ENCODE measurements around the gene APLP1. TPM values are rescaled to one million over a fixed set of nuclear protein-coding genes. Genes with fewer than 3 reads are reported as not detected.

Gene APLP1
- total RNA-seq, 2 donors from 2014 or later = 17.5 to 33.6 TPM

DNA sequence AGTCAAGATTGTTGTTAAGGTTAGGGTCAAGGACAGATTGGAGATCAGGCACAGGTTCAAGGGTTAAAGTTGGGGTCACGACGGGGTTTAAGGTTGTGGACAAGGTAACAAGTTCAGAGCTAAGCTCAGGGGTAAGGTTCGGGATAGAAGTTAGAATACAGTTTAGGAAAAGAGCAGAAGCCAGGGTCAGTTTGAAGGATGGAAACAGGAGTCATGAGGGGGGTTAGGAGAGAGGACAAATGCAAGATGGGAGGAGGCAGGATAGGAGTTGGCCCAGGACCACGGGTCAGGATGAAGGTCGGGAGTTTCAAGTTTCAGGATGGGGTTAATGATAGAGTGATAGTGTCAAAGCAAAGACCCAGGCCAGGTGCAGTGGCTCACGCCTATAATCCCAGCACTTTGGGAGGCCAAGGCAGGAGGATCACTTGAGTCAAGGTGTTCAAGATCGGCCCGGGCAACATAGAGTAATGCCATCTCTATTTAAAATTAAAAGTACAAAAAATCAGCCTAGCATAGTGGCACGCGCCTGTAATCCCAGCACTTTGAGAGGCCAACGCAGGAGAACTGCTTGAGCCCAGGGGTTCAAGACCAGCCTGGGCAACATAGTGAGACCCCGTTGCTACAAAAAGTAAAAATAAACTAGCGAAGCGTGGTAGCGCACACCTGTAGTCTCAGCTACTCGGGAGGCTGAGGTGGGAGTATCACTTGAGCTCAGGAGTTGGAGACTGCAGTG lies 23.7 kb upstream of the APLP1 start:
- H3K27ac ChIP-seq = no peak overlapping the region
- no peak for DNase-seq (ENCODE audit: low spot score)
- H3K27me3 ChIP-seq = peaks cover 15 to 29% of the 10 kb centered on the region in 2 donors
- TF ChIP-seq, protein P1, sequence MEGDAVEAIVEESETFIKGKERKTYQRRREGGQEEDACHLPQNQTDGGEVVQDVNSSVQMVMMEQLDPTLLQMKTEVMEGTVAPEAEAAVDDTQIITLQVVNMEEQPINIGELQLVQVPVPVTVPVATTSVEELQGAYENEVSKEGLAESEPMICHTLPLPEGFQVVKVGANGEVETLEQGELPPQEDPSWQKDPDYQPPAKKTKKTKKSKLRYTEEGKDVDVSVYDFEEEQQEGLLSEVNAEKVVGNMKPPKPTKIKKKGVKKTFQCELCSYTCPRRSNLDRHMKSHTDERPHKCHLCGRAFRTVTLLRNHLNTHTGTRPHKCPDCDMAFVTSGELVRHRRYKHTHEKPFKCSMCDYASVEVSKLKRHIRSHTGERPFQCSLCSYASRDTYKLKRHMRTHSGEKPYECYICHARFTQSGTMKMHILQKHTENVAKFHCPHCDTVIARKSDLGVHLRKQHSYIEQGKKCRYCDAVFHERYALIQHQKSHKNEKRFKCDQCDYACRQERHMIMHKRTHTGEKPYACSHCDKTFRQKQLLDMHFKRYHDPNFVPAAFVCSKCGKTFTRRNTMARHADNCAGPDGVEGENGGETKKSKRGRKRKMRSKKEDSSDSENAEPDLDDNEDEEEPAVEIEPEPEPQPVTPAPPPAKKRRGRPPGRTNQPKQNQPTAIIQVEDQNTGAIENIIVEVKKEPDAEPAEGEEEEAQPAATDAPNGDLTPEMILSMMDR (IDR thresholded peaks at IDR 0.05) = no peak
- H3K4me3 ChIP-seq = peak overlapping the region in 1 of 2 donors; percentile 40
- peaks cover 0 to 15% of the 10 kb centered on the region in 2 donors for H3K4me1 ChIP-seq
- H3K9me3 ChIP-seq = peaks cover 0 to 1% of the 10 kb centered on the region in 2 donors
- no peaks in the 10 kb centered on the region for H3K36me3 ChIP-seq

DNA sequence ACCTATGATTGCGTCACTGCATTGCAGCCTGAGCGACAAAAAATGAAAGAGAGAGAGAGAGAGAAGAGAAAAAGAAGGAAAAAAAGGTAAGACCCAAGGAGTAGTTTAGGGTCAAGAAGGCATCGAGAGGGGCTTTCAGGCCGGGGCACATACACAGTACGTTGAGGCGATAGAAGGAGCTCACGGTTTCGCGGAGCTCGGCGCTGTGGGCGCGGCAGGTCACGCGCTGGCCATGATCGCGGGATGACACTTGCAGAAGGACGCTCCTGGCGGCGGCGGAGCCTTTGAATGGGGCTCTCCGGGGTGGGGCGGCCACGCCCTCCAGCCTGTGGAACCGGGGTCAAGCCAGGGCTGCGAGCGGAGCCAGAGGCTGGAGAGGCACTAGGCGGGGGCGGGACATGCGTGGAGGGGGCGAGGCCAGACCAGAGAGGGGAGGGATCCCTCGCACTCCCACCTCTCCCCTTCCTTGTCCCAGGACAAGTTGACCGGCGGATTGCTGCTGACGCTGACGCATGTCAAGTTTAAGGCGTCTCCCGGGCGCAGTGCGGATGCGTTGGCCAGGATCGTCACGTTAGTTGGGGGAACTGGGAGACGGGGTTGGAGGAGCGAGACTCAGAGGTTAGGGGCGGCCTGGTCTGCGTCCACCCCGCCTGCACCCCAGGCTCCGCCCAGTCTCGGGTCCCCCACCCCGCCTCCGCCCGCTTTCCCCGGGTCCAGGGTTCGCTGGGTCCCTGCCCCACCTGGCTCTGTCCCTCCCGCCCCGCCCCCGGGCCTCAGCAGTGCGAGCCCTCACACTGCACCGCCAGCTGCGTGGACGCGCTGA lies 22.9 kb upstream of the APLP1 start:
- Histone ChIP-seq H3K9me3 (no peaks in the 10 kb centered on the region), H3K27me3 (peaks cover 15 to 29% of the 10 kb centered on the region in 2 donors), H3K4me1 (peaks cover 0 to 15% of the 10 kb centered on the region in 2 donors), H3K4me3 (peak overlapping the region; percentile 9 to 40), H3K27ac (no peak overlapping the region), H3K36me3 (no peaks in the 10 kb centered on the region)
- no peak for DNase-seq (ENCODE audit: low spot score)
- TF ChIP-seq, protein P1 (IDR thresholded peaks at IDR 0.05) = no peak

DNA sequence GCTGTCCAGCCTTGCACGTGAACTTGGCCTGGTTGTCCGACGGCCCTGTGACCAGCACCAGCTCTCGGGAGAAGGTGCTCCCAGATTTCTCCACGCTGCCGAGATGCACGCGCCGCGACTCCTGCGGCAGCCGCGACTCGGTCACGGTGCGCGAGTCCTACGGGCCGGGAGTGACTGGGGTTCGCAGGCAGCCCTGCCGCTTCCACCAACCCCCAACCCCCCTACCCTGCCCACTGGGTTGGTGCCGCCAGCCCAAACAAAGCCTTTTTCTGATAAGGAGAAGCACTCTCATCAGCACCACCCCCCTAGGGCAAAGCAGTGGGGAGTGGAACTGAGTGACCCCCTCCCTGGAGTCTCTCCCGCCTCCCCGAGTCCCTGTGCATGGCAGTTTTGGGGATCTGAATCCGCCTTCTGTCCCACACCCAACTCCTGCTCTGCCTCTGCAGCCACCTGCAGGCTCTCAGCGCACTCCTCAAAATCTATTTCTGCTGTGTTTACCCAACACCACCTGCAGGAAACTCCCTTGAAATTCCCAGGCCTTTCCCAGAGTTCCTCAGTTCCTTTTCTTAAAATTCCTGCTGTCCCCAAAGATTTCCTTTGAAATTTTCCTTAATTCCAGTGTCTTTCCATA lies 22.2 kb upstream of the APLP1 start:
- peaks cover 15 to 32% of the 10 kb centered on the region in 2 donors for H3K27me3 ChIP-seq
- TF ChIP-seq, protein P1 (IDR thresholded peaks at IDR 0.05) = no peak
- H3K27ac ChIP-seq = no peak overlapping the region
- DNase-seq (ENCODE audit: low spot score) = no peak
- H3K4me3 ChIP-seq = peak overlapping the region in 1 of 2 donors; percentile 40
- H3K9me3 ChIP-seq = no peaks in the 10 kb centered on the region
- peaks cover 0 to 15% of the 10 kb centered on the region in 2 donors for H3K4me1 ChIP-seq
- H3K36me3 ChIP-seq = no peaks in the 10 kb centered on the region

DNA sequence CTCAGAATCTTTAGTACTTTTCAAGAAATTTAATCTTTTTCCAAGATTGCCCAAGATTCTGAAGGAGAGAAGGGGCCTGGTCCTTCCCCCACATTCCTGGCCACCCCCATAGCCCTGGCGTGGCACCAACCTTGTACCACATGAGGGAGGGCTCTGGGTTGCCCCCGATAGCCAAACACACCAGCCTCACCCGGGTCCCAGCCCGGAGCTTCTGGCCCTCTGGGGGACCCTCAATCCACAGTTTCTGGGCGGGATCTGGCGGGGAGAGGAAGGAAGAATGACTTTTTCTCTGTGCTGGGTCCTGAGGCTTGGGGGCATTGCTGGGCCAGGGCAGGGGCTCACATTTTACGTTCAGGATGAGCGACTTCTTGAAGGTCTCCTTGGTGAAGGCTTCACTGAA lies 20.5 kb upstream of the APLP1 start:
- Histone ChIP-seq H3K4me3 (no peak overlapping the region), H3K9me3 (no peaks in the 10 kb centered on the region), H3K36me3 (no peaks in the 10 kb centered on the region), H3K27ac (no peak overlapping the region), H3K4me1 (peaks cover 0 to 15% of the 10 kb centered on the region in 2 donors), H3K27me3 (peaks cover 15 to 32% of the 10 kb centered on the region in 2 donors)
- no peak for DNase-seq (ENCODE audit: low spot score)
- TF ChIP-seq, protein P1 (IDR thresholded peaks at IDR 0.05) = no peak

DNA sequence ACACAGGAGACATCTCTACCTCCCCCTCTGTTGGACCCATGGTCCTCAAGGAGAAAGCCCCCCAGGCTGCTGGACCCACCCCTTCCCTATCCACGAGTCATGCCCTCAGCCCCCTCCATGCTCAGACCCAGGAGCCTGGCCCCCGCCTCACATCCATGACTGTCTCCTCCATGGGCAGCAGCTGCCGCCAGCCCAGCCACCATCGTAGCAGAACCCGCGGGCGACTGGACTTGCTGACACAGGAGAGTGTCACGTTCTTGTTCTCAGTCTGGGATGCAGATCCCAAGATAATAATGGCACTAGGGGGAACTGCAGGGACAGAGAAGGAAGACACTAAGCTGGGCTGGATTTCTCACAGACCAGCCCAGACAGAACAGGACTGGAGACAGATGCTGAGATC lies 19.9 kb upstream of the APLP1 start:
- Histone ChIP-seq H3K36me3 (no peaks in the 10 kb centered on the region), H3K9me3 (no peaks in the 10 kb centered on the region), H3K27me3 (peaks cover 15 to 32% of the 10 kb centered on the region in 2 donors), H3K27ac (no peak overlapping the region), H3K4me3 (no peak overlapping the region), H3K4me1 (peaks cover 0 to 15% of the 10 kb centered on the region in 2 donors)
- no peak for DNase-seq (ENCODE audit: low spot score)
- TF ChIP-seq, protein P1 (IDR thresholded peaks at IDR 0.05) = no peak

All from right atrium auricular region (tissue), 2 donors.